Stimulated activated naive CD8-positive, alpha-beta T cell treated with anti-CD3 and anti-CD28 coated beads, Interleukin-15, Interleukin-2, amounts not matched to agents 100 ng/mL and 50 ng/mL, for 24 hours (primary cell): ENCODE data around the gene ECM1.
A peak's percentile ranks its signal among the peaks of the same experiment; 100 is the strongest.

ENCODE experiments used
- H3K27ac Mint-ChIP-seq: one replicate; pipeline ENCODE4 v1.8.0; 2021; ENCODE audit warnings: mild to moderate bottlenecking, mixed read lengths
- H3K27me3 Mint-ChIP-seq: one replicate; pipeline ENCODE4 v1.8.0; 2021; ENCODE audit warnings: mixed read lengths
- H3K36me3 Mint-ChIP-seq: one replicate; pipeline ENCODE4 v1.8.0; 2021; ENCODE audit warnings: low read depth, mixed read lengths
- H3K4me1 Mint-ChIP-seq: one replicate; pipeline ENCODE4 v1.8.0; 2021; ENCODE audit warnings: low read depth, mixed read lengths
- H3K4me3 Mint-ChIP-seq: one replicate; pipeline ENCODE4 v1.8.0; 2021; ENCODE audit warnings: mild to moderate bottlenecking, mixed read lengths
- H3K9me3 Mint-ChIP-seq: one replicate; pipeline ENCODE4 v1.8.0; 2021; ENCODE audit warnings: mixed read lengths

ECM1 gene

DNA sequence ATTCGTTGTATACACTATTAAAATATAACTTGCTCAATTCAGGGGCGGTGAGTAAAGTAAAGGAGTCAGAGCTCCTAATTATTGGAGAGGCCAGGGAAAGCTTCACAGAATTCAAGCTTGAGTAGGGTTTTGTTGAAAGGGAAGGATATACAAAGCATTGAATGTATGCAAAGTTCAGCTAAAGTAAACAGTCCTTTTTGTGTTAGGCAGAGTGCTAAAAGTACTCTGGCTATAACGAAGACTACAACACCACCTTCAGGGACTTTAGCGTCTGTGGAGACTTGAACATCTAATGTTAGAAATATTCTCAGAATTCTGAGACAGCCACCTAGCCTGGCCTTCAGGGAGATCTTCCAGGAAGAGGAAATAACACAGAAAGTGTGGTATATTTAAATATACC is 8.7 kb downstream of the ECM1 start:
- Mint-ChIP-seq H3K27me3 (no peaks in the 10 kb centered on the region), H3K36me3 (no peaks in the 10 kb centered on the region), H3K4me3 (peak overlapping the region; percentile 91), H3K9me3 (no peaks in the 10 kb centered on the region), H3K4me1 (peaks cover 11% of the 10 kb centered on the region), H3K27ac (no peak overlapping the region)

DNA sequence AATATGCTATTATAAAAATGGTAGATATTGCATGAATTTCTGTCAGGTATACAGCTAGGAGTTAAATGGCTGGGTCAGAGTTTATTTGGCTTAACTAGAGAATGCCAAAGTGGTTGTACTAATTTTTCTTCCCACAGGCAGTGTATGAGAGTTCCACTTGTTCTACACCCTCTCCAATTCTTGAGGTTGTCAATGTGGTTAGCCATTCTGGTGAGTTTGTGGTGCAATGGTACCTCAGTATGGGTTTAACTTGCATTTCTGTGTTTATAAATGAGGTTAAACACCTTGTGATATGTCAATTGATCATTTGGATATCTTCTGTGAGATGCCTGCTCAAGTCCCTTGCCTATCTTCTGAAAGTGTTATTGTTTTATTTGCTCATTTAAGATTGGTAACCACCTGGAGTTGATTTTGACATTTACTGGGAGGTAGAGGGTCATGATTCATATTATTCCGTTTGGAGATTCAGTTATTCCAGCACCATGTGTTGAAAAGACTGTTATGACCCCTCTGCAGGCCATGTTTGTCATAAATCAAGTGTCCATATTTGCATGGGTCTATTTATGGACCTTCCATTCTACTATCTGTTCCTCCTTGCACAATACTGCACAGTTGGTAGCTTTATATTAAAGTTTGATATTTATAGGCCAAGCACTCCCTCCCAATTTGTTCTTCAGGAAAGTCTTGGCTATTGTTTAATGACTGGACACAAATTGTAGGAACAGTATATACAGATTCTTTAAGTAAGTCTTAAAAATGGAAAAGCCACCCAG is 13.5 kb downstream of the ECM1 start:
- H3K4me3 Mint-ChIP-seq, result no peak overlapping the region
- H3K4me1 Mint-ChIP-seq, result peaks cover 6% of the 10 kb centered on the region
- no peaks in the 10 kb centered on the region for H3K36me3 Mint-ChIP-seq
- H3K27me3 Mint-ChIP-seq, result no peaks in the 10 kb centered on the region
- no peaks in the 10 kb centered on the region for H3K9me3 Mint-ChIP-seq
- no peak overlapping the region for H3K27ac Mint-ChIP-seq

DNA sequence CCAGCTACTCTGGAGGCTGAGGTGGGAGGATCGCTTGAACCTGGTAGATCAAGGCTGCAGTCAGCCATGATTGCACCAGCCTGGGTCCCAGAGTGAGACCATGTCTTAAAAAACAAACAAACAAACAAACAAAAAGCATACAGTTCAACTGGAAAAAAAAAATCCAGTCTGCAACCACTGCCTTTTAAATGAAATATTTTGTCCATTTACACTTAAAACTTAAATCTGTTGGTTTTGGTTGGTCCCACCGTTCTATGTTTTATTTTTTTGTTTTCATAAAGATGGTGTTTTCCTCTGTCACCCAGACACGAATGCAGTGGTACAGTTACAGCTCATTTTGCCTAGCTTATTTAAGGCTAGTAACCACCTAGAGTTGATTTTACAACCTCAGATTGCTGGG is 17.4 kb downstream of the ECM1 start:
- no peak overlapping the region for H3K27ac Mint-ChIP-seq

DNA sequence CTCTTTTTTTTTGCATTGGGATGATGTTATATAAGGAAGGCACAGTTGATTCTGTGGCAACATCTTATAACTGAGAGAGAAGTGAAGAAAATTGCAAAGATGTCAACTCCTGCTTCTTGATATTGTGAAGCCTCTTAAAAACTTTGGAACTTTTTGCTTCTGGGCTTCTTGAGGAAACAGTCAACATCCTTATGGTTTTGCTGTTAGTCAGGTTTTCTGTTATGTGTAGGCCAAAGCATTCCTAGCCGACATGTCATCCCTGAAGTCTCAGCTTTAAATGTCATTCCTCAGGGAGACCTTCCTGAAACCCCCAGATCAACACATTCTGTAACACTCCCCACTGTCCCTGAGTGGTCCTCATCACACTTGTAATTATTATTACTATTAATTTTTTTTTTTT is 20.3 kb downstream of the ECM1 start:
- no peak overlapping the region for H3K27ac Mint-ChIP-seq
- H3K9me3 Mint-ChIP-seq, result no peaks in the 10 kb centered on the region
- H3K36me3 Mint-ChIP-seq, result no peaks in the 10 kb centered on the region
- H3K4me1 Mint-ChIP-seq, result no peaks in the 10 kb centered on the region
- H3K27me3 Mint-ChIP-seq, result no peaks in the 10 kb centered on the region
- H3K4me3 Mint-ChIP-seq, result no peak overlapping the region

More for the DNA sequence above, 17.4 kb downstream of the ECM1 start:
- H3K9me3 Mint-ChIP-seq, result no peaks in the 10 kb centered on the region
- H3K4me3 Mint-ChIP-seq, result no peak overlapping the region
- H3K4me1 Mint-ChIP-seq, result no peaks in the 10 kb centered on the region
- H3K27me3 Mint-ChIP-seq, result no peaks in the 10 kb centered on the region
- H3K36me3 Mint-ChIP-seq, result no peaks in the 10 kb centered on the region

DNA sequence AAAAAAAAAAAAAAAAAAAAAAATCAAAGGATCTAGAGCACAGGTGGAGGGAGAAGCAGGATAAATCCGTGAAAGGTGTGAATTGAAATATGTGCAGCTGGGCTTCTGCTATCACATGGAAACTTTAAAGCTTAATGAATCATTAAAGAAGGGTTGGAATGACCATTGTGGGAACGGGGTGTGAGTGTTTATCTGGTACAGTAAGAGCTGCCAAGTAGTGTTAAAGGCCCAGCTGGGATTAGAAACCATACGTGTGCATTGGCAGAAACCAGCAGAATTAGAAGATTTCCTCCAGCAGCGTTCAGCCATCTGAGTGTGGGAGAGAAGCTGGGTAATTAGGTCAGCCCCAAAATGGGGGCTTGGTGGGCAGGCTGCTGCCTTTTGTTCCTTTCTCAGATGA is 21.1 kb downstream of the ECM1 start:
- Mint-ChIP-seq H3K36me3 (no peaks in the 10 kb centered on the region), H3K27ac (no peak overlapping the region), H3K4me3 (no peak overlapping the region), H3K4me1 (no peaks in the 10 kb centered on the region), H3K9me3 (no peaks in the 10 kb centered on the region), H3K27me3 (no peaks in the 10 kb centered on the region)

DNA sequence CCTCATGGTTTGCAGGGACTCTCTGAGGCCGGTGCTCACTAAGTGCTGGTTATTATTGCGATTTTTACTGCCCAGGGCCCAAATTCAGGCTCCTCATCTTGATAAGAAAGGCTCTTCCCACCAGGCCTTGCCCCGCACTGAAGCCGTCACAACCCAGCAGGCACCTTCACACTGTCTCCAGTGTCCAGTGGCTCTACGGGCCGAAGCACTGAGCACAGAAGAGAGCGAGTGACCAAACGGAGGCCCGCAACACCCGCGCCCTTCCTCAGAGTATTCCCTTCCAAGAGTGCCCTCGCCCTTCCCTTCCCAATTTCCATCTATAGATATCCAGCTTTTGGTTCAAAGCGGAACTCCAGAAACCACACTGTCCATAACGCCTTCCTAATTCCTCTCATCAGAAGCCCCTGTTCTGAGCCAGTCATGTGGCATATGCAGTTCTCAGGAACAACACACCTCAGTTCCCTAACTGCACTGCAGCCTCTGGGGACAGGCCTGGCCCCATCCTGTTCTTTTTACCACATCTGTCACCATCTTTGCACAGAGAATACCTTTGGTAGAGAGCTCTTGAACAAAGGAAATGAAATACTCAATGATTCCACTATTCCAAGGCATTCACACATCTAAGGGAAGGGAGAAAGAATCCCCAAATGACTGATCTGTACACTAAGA is 22.7 kb downstream of the ECM1 start:
- Mint-ChIP-seq H3K4me3 (no peak overlapping the region), H3K27ac (no peak overlapping the region), H3K36me3 (no peaks in the 10 kb centered on the region), H3K9me3 (no peaks in the 10 kb centered on the region), H3K27me3 (no peaks in the 10 kb centered on the region), H3K4me1 (no peaks in the 10 kb centered on the region)

DNA sequence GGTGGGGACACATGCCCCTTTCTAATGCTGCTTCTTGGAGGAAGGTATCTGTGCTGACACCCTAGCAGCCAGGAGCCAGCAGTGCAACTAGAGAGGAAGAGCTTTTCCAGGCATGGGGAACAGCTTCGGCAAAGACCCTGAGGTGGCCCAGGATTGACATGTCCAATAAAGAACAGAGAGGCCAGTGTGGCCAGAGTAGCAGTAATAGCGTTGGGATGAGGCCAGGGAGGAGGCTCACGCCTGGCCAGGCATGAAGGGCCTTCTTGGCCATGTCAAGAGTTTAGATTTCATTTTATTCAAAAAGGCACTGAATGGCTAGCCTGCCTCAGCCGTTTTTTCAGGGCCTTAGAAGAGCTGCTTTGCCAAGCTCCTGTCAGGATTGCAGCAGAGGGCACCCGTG is 25.0 kb downstream of the ECM1 start:
- Mint-ChIP-seq H3K4me1 (no peaks in the 10 kb centered on the region), H3K27me3 (no peaks in the 10 kb centered on the region), H3K9me3 (no peaks in the 10 kb centered on the region), H3K27ac (no peak overlapping the region), H3K36me3 (no peaks in the 10 kb centered on the region), H3K4me3 (no peak overlapping the region)

DNA sequence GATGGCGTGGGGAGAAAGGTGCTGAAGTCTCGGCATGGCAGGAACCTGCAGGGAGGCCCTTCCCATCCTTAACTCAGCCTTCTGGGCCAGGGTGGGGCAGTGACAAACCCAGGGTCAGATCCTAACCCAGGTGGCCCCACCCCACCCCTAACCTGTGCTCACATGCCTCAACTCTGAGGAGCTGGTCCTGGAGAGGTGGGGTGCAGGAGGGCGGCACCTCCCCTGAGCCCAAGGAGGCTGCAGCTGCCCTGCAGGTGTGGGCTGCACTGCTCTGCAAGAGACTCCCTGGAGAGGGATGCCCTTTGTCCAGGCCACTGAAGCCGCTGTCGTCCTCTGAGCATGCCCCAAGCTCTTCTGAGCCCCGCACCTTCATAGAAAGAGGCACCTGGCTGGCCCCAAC is 26.1 kb downstream of the ECM1 start:
- H3K27me3 Mint-ChIP-seq, result no peaks in the 10 kb centered on the region
- no peaks in the 10 kb centered on the region for H3K4me1 Mint-ChIP-seq
- H3K9me3 Mint-ChIP-seq, result no peaks in the 10 kb centered on the region
- no peaks in the 10 kb centered on the region for H3K36me3 Mint-ChIP-seq
- H3K27ac Mint-ChIP-seq, result no peak overlapping the region
- no peak overlapping the region for H3K4me3 Mint-ChIP-seq

DNA sequence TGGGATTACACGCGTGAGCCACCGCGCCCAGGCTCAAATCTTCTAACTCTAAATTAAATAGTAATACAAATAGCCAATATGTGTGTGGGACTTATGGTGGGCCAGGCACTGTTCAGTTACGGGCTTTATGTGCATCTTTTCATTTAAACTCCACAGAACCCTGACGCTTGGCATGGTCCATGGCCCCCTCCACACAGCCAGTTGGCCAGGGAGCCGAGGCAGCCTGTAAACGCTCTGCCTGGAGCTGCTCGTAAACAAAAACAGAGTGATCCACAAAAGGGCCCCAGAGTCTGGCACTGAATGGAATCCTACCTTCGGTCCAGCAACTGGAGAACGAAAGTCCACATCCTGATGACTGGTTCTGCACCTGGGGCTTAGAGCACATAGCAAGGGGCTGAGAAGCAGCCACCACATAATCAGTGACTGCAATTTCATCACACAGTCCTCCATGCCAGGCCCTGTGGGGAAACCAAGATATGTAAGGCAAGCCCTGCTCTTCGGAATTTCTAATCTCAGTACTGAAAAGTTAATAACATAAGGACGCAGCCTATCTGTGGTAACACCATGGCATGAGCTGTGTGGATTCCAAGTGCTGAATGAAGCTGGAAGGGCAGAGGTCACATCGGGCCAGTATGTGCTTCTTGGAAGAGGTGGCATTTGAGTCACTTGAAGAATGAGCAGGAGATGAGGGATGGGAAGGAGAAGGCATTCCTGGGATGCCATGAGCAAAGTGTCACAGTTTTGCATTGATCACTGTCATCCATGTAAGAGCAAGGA is 27.8 kb downstream of the ECM1 start:
- H3K27ac Mint-ChIP-seq, result no peak overlapping the region

DNA sequence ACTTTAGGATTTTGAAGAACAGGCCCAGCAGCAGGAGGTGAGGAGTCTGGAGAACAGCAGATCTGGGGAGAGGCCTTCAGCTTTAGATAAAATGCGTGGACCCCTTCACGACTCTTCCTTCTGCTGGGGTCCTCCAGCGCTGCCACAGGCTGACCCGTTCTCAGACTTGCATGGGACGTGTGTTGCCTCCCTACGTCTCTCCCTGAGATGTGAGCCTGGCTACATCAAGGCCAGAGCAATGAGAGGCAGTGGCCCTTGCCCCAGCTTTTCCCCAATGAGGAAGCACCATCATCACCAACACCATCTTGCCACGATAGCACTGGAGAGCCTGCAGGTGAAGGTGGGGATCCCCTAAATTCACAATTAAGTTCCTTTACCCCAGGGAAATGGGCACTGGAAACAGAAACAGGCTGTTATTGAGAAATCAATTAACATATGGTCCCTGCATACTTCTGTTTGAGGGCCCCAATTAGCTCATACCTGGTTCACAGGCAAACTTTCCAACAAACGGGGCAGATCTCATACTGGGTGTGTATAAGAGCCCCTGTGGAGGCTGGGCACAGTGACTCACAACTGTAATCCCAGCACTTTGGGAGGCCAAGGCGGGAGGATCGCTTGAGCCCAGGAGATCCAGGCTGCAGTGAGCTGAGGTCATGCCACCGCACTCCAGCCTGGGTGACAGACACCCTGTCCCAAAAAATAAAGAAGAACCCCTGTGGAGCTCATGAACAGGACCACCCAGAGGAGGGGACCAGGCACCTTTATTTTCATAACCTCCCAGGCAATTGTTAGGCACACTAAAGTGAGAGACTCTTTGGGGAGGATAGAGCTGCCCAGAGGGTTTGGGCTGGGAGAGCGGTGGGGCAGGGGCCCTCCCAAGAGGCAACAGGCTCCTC is 29.2 kb downstream of the ECM1 start:
- H3K36me3 Mint-ChIP-seq, result no peaks in the 10 kb centered on the region
- no peaks in the 10 kb centered on the region for H3K4me1 Mint-ChIP-seq
- H3K9me3 Mint-ChIP-seq, result no peaks in the 10 kb centered on the region
- no peak overlapping the region for H3K27ac Mint-ChIP-seq
- H3K4me3 Mint-ChIP-seq, result no peak overlapping the region
- no peaks in the 10 kb centered on the region for H3K27me3 Mint-ChIP-seq

More for the DNA sequence above, 27.8 kb downstream of the ECM1 start:
- H3K4me3 Mint-ChIP-seq, result no peak overlapping the region
- H3K27me3 Mint-ChIP-seq, result no peaks in the 10 kb centered on the region
- no peaks in the 10 kb centered on the region for H3K9me3 Mint-ChIP-seq
- H3K36me3 Mint-ChIP-seq, result no peaks in the 10 kb centered on the region
- no peaks in the 10 kb centered on the region for H3K4me1 Mint-ChIP-seq

DNA sequence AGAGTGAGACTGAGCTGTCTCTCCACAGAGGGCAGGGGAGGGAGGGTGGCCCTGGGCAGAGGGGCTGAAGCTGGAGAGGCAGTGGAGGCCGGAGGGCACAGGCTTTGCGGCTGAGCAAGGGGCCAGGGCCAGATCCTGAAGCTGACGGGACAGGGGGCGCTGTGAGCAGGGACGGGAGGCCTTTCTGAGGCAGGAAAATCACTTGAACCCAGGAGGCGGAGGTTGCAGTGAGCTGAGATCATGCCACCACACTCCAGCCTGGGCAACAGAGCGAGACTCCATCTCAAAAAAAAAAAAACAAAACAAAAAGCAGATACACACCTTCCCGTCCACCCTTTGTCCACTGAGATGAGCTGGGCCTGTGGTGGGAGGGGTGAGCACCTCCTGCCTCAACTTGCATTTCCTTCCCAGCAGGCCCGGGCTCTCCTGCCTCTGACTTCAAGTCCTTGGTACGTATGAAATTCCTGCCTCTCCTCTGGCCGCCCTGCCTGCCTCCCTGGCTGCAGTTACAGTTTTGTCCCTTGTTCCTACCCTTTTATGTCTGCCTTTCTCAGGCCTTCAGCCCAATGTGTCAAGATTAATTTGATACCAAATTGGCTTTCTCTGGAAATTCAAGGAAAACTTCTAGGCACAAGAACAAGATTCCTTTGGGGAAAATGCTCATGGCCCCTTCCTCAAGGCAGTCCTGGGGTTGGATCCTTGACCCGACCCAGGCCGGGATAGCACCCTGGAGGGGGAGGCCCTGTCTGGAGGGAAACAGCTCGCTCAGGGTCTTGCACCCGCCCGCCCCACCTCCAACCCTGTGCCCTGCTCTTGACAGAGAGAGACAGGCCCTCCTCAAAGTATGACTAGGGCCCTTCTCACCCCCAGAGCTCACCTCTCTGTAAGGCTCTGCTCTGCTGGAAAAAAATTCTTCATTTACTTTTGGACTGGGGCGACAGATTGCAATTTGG is 30.1 kb downstream of the ECM1 start:
- H3K4me1 Mint-ChIP-seq, result no peaks in the 10 kb centered on the region
- H3K9me3 Mint-ChIP-seq, result no peaks in the 10 kb centered on the region
- no peaks in the 10 kb centered on the region for H3K36me3 Mint-ChIP-seq
- H3K27ac Mint-ChIP-seq, result no peak overlapping the region
- no peaks in the 10 kb centered on the region for H3K27me3 Mint-ChIP-seq
- H3K4me3 Mint-ChIP-seq, result no peak overlapping the region

DNA sequence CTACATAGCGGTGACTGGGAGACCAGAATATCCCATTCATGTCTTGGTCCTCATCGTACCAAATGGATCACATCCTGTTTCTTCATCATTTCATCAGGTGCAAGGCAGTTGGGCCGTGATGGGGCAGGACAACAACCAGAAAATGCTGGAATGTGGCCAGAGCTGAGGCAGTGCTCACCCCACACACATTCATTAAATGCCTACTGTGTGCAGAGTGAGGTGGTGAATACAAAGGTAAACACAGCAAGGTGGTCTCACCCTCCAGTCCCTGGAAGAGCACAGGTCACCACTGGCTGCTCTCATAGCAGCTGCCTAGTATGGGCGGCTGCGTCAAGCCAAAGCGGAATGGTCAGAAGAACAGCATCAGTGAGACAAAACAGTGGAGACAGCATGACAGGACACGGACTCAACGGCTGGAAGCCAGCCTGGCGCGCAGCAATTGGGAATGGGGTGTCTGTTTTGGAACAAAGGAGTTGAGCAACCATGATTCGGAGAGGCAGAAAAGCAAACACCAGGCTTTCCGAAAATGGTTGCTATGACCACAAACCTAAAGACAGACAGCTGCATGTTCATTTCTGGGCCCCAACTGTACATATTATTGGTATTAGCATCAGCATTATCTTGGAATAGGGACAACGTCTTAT is 35.7 kb downstream of the ECM1 start:
- H3K4me1 Mint-ChIP-seq, result peaks cover 8% of the 10 kb centered on the region
- H3K27ac Mint-ChIP-seq, result no peak overlapping the region
- no peaks in the 10 kb centered on the region for H3K36me3 Mint-ChIP-seq
- no peaks in the 10 kb centered on the region for H3K9me3 Mint-ChIP-seq
- H3K4me3 Mint-ChIP-seq, result no peak overlapping the region
- H3K27me3 Mint-ChIP-seq, result peaks cover 12% of the 10 kb centered on the region

DNA sequence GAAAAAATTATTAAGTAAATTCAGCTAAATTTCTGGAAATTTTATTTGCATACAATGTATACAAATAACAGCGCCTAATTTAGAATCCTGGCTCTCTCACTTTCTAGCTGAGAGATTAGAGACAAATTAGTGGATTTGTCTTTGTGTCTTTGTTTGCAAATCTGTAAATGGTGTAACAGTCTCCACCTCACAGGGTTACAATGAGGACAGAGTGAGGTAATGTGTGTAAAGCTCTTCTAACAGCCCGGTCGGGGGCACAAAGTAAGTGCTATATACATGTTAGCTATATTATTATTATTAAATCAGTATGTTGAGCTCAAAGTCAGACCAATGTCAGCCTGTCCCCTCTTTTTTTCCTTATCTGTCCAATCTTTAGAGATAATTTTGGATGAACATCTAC is 36.3 kb downstream of the ECM1 start:
- no peak overlapping the region for H3K27ac Mint-ChIP-seq
- peaks cover 8% of the 10 kb centered on the region for H3K4me1 Mint-ChIP-seq
- H3K36me3 Mint-ChIP-seq, result no peaks in the 10 kb centered on the region
- H3K4me3 Mint-ChIP-seq, result no peak overlapping the region
- peaks cover 12% of the 10 kb centered on the region for H3K27me3 Mint-ChIP-seq
- H3K9me3 Mint-ChIP-seq, result no peaks in the 10 kb centered on the region
